HepG2 (cell line): ENCODE results near the gene TRA2B. TPM values are rescaled to one million over a fixed set of nuclear protein-coding genes. Genes with fewer than 3 reads are reported as not detected.

ENCODE experiments used
- SNAPC2 ChIP-seq: sonication (generic); formaldehyde crosslinking; IDR thresholded peaks from 2 replicates; pipeline ENCODE4 v1.8.1; 2022; ENCODE audit warnings: mild to moderate bottlenecking, missing genetic modification reagents
- ZNF232 ChIP-seq: sonication (generic); formaldehyde crosslinking; IDR thresholded peaks from 2 replicates; pipeline ENCODE4 v1.4.0; 2020; ENCODE audit warnings: missing genetic modification reagents, borderline replicate concordance
- polyA plus RNA-seq, 8 experiments: library from polyadenylated mRNA; depleted of rRNA in 3 of 8; stranded (reverse) in 7 of 8; unstranded in 1 of 8; fragments of >200 nt; fragmentation: Illumina TruSeq in 4 of 8; extraction: Trizol in 4 of 8; gene quantifications; 2 replicates each; pipeline versions ENCODE4 v1.2.1 to v1.2.3, GENCODE V29; 2011 to 2016; ENCODE audit warnings: low read depth in 4 of 8, missing spikeins in 1 of 8, mixed read lengths in 1 of 8; ENCODE audit not compliant: insufficient read depth in 1 of 8
- total RNA-seq, 5 experiments: library from RNA; depleted of rRNA; stranded (reverse); fragments of >200 nt; fragmentation: Illumina TruSeq; extraction: Trizol; gene quantifications; 2 replicates each; pipeline ENCODE4 v1.2.3, GENCODE V29; 2016; ENCODE audit warnings: low read depth in 1 of 5

The TRA2B gene
- total and polyA plus RNA-seq, 2 of the 13 experiments (the other 11 are each of a cell fraction or from before 2014, with no cell fraction given): 105 to 241 TPM

- TF ChIP-seq ZNF232 (CRISPR knock-in tag): no peak
- TF ChIP-seq SNAPC2 (CRISPR knock-in tag): no peak
Observed at GRCh38 chr3:185866555-185866954, 71.3 kb downstream of the TRA2B start (continued).

Other genes with a start within 250 kb of the TRA2B start
- gene IGF2BP2, start 113.0 kb downstream of the TRA2B start, total RNA-seq (2016; rRNA removed; fragmentation: Illumina TruSeq; extraction: Trizol): 46.0 and 46.3 TPM in 2 replicates
- gene IGF2BP2, start 113.0 kb downstream of the TRA2B start, polyA plus RNA-seq (2011; rRNA removed): 6.5 and 9.5 TPM in 2 replicates
- 52.9 and 60.0 TPM in 2 replicates for gene ETV5, start 171.1 kb upstream of the TRA2B start, total RNA-seq (2016; rRNA removed; fragmentation: Illumina TruSeq; extraction: Trizol)
- gene ETV5, start 171.1 kb upstream of the TRA2B start, polyA plus RNA-seq (2011; rRNA removed): 42.3 and 57.2 TPM in 2 replicates